Articular chondrocyte of knee joint (primary cell): ENCODE measurements around the gene GCGR. TPM values are rescaled to one million over a fixed set of nuclear protein-coding genes. Genes with fewer than 3 reads are reported as not detected.

ENCODE experiments used
- total RNA-seq: library from RNA; depleted of rRNA; stranded (reverse); fragments of >200 nt; gene quantifications from 2 replicates; pipeline ENCODE4 v1.2.3, GENCODE V29; 2012

GCGR gene
- total RNA-seq = not detected in 2 replicates

GRCh38 chr17:81803728-81804558 lies at the start of gene GCGR:
Gene GCGR (plus strand): TSS chr17:81804150. CDS start chr17:81809019, 4,869 bp downstream.

DNA sequence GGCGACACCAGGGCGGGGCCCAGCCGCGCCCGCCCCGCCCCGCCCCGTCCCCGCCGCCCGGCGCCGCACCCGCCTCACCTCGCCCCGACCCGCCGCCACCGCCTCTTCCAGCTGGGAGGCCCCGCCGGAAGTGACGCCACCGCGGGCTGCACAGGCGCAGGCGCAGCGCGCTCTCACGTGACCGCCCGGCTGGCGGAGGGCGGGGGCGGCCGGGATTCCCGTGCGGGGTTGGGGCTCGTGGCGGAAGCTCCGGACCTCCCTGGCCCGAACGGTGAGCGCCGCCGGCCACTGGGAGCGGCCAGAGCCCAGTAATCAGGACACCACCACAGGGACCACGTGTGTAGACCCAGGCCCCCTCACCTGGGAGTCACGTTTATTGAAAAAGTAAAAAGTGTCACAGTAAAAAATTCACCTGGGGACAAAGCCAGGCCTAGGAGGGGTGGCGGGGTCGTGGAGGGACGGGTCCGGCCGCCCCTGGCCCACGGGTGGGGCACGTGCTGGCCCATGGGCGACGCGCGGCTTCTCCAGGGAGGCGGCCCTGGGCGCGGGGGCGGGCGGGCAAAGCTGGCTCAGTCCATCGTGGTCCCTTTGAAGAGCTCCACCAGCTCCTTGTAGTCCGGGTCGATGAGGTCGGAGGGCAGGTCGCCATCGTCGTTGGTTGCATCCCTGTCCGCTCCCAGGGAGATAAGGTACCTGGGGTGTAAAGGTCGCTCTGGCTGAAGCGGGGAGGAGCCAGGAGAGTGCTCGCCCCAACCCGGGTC lies 29.4 kb downstream of the GCGR start, which contains the start of gene MCRIP1:
TSS of gene MCRIP1 (minus strand) at position 132 of the 761 bp plus-strand sequence. CDS start 8,785 bp downstream, outside the sequence.

DNA sequence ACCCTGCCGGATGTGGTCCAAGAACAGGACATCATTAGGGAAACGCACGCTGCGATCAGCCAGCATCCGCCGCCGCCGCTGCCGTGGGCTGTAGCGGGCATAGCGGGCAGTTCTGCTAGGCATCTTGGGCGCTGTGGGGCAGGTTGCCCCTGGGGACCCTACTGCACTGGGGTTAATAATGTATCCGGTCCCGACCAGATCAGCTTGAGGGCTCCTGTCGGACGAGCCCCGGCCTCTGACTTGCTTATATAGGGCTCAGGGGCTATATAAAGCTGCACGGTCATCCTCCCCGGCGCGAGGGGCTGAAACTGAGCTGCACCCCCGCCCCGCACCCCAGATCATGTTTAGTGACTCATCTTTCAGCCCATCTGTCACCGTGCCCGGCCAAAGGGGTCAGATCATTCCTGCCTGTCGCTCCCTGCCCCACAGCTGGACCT lies 30.9 kb downstream of the GCGR start, which contains the start of gene PPP1R27:
TSS of gene PPP1R27 (minus strand) at position 220 of the 437 bp plus-strand sequence. CDS start at position 123, 97 bp downstream.

GRCh38 chr17:81859906-81860755 lies 56.2 kb downstream of the GCGR start, which contains the start of gene P4HB:
Gene P4HB (minus strand): TSS chr17:81860535. CDS start chr17:81860471, 64 bp downstream.

Other genes with a start within 250 kb of the GCGR start
- gene NPLOC4, start 167.0 kb upstream of the GCGR start, total RNA-seq = 64.6 and 78.3 TPM in 2 replicates
- 2.9 and 4.3 TPM in 2 replicates for gene TSPAN10, start 167.0 kb upstream of the GCGR start, total RNA-seq
- gene PDE6G, start 147.6 kb upstream of the GCGR start, total RNA-seq = 0.54 and 0.65 TPM in 2 replicates
- gene OXLD1, start 137.5 kb upstream of the GCGR start, total RNA-seq = 14.4 and 16.1 TPM in 2 replicates
- 7.2 and 7.4 TPM in 2 replicates for gene CCDC137, start 137.4 kb upstream of the GCGR start, total RNA-seq
- 27.1 and 29.9 TPM in 2 replicates for gene ARL16, start 120.4 kb upstream of the GCGR start, total RNA-seq
- gene HGS, start 120.1 kb upstream of the GCGR start, total RNA-seq = 69.5 and 83.4 TPM in 2 replicates
- 15.7 and 17.6 TPM in 2 replicates for gene MRPL12, start 100.8 kb upstream of the GCGR start, total RNA-seq
- gene SLC25A10, start 91.9 kb upstream of the GCGR start, total RNA-seq = 8.9 and 10.2 TPM in 2 replicates
- 74.4 and 76.3 TPM in 2 replicates for gene MCRIP1, start 29.1 kb downstream of the GCGR start, total RNA-seq
- not detected in 2 replicates for gene PPP1R27, start 30.9 kb downstream of the GCGR start, total RNA-seq
- 1,029 and 1,052 TPM in 2 replicates for gene P4HB, start 56.4 kb downstream of the GCGR start, total RNA-seq
- gene ARHGDIA, start 67.2 kb downstream of the GCGR start, total RNA-seq = 101 and 134 TPM in 2 replicates
- 73.4 and 74.3 TPM in 2 replicates for gene ALYREF, start 87.4 kb downstream of the GCGR start, total RNA-seq
- 121 and 124 TPM in 2 replicates for gene ANAPC11, start 87.6 kb downstream of the GCGR start, total RNA-seq
- 0.13 and 0.43 TPM in 2 replicates for gene NPB, start 98.1 kb downstream of the GCGR start, total RNA-seq
- gene PCYT2, start 107.2 kb downstream of the GCGR start, total RNA-seq = 29.8 and 32.8 TPM in 2 replicates
- 15.4 and 15.7 TPM in 2 replicates for gene SIRT7, start 114.0 kb downstream of the GCGR start, total RNA-seq
- 12.9 and 14.5 TPM in 2 replicates for gene MAFG, start 123.6 kb downstream of the GCGR start, total RNA-seq
- 64.2 and 98.0 TPM in 2 replicates for gene PYCR1, start 133.2 kb downstream of the GCGR start, total RNA-seq
- gene MYADML2, start 143.1 kb downstream of the GCGR start, total RNA-seq = not detected in 2 replicates
- gene NOTUM, start 157.0 kb downstream of the GCGR start, total RNA-seq = not detected in 2 replicates
- gene ASPSCR1, start 173.5 kb downstream of the GCGR start, total RNA-seq = 18.8 and 22.2 TPM in 2 replicates
- gene CENPX, start 218.7 kb downstream of the GCGR start, total RNA-seq = 17.1 and 25.3 TPM in 2 replicates
- 7.5 and 7.7 TPM in 2 replicates for gene LRRC45, start 219.2 kb downstream of the GCGR start, total RNA-seq
- gene RAC3, start 227.5 kb downstream of the GCGR start, total RNA-seq = 2.1 and 7.1 TPM in 2 replicates
- 31.0 and 31.9 TPM in 2 replicates for gene DCXR, start 233.5 kb downstream of the GCGR start, total RNA-seq
- gene RFNG, start 247.7 kb downstream of the GCGR start, total RNA-seq = 33.5 and 43.4 TPM in 2 replicates
- gene GPS1, start 247.7 kb downstream of the GCGR start, total RNA-seq = 70.8 and 78.7 TPM in 2 replicates